ENCODE results near the gene TBC1D24.

The TBC1D24 gene

GRCh38 chr16:2450975-2451381 is 23.9 kb upstream of the TBC1D24 start:
- no peak for DNase-seq

- no peak for DNase-seq
Observed at GRCh38 chr16:2451851-2452320, 23.0 kb upstream of the TBC1D24 start.

DNA sequence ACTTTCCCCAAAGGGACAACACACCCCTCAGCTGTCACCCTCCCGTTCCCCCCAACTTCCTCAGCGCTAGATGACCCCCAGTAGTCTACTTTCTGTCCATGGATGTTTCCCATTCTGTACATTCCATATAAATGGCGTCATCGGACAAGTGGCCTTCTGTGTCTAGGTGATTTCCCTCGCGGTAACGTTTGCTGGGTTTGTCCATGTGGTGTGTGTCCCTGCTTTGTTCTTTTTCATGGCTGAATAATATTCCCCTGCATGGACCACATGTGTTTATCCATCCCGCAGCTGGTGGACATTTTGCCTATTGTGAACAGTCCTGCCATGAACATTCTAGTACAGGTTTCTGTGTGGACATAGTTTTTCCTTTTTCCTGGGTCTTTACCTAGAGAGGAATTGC is 22.3 kb upstream of the TBC1D24 start:
- DNase-seq = no peak

GRCh38 chr16:2455081-2455845 is 19.7 kb upstream of the TBC1D24 start:
- no peak for DNase-seq

DNA sequence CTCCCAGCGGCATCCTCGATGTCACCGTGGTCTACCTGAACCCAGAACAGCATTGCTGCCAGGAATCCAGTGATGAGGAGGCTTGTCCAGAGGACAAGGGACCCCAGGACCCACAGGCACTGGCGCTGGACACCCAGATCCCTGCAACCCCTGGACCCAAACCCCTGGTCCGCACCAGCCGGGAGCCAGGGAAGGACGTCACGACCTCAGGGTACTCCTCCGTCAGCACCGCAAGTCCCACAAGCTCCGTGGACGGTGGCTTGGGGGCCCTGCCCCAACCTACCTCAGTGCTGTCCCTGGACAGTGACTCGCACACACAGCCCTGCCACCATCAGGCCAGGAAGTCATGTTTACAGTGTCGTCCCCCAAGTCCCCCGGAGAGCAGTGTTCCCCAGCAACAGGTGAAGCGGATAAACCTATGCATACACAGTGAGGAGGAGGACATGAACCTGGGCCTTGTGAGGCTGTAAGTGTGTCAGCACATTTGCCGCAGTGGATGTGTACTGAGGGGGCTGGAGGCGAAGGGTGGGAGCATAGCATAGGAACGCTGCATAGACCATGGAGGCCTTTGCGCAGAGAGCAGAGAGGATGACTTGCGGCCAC is 18.3 kb upstream of the TBC1D24 start:
- no peak for DNase-seq

DNA sequence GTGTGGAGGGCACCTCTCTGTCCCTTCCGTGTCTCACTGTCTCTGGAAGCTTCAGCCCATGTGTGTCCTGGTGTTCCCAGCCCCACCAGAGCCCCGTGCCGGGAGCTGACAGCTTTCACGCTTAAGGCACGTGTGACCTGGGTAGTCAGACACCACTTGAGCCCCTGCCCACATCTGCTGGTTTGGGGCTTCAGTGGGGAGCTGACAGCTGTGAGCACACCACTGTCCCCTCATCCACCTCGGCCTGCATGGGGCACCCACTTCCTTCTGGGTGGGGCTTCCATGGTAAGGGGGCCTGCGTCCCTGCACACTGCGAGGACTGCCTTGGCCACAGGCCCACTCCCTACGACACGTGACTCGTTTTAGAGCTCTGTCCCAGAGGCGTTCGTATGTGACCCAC is 17.7 kb upstream of the TBC1D24 start:
- no peak for DNase-seq

- no peak for DNase-seq
Observed at GRCh38 chr16:2457946-2458345, 17.0 kb upstream of the TBC1D24 start.

GRCh38 chr16:2458887-2459646 is 15.9 kb upstream of the TBC1D24 start:
- DNase-seq = no peak

DNA sequence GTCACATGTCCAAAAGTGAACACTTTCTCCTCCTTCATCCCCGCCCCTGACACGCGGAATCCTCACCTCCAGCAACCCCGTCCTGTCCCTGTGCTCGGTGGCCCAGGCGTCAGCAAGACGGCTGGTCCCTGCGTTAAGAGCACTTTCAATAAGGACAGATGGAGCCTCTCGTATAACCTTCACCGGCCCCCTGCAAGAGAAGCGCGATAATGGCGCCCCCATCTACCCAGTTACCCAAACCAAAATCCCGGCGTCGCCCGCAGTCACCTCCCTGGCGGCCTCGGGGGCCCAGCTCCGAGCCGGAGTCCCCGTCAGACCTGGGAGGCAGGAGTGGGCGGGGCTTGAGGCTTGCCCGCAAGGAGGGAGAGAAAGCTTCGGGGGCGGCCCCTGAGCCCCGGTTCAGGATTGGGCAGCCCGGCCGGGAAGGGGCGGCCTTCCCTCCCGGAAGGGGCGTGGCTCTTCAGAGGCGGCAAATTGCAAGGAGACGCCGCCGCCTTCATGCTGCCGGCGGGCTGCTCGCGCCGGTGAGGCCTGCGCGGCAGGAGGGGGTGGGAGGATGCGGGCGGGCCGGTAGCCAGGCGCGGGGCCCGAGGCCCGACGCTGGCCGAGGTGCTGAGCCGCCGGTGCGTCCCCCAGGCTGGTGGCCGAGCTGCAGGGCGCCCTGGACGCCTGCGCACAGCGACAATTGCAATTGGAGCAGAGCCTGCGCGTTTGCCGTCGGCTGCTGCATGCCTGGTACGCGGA is 15.1 kb upstream of the TBC1D24 start, which contains the start of gene TEDC2:
Gene TEDC2, plus strand, starts transcription at position 463 of the 744 bp plus-strand sequence. Its CDS starts 36 bp downstream, at position 499.
- DNase-seq = peak; percentile 88

GRCh38 chr16:2460391-2460713 is 14.6 kb upstream of the TBC1D24 start:
- DNase-seq = no peak

- DNase-seq = no peak
Observed at GRCh38 chr16:2460916-2461315, 14.0 kb upstream of the TBC1D24 start.

GRCh38 chr16:2462031-2462866 is 12.7 kb upstream of the TBC1D24 start:
- no peak for DNase-seq

GRCh38 chr16:2464333-2464732 is 10.6 kb upstream of the TBC1D24 start:
- no peak for DNase-seq

- DNase-seq = no peak
Observed at GRCh38 chr16:2465653-2466415, 9.1 kb upstream of the TBC1D24 start.

GRCh38 chr16:2466667-2467527 is 8.0 kb upstream of the TBC1D24 start:
- DNase-seq = no peak

- DNase-seq = peak; percentile 16
Observed at GRCh38 chr16:2467528-2468232, 7.2 kb upstream of the TBC1D24 start.

DNA sequence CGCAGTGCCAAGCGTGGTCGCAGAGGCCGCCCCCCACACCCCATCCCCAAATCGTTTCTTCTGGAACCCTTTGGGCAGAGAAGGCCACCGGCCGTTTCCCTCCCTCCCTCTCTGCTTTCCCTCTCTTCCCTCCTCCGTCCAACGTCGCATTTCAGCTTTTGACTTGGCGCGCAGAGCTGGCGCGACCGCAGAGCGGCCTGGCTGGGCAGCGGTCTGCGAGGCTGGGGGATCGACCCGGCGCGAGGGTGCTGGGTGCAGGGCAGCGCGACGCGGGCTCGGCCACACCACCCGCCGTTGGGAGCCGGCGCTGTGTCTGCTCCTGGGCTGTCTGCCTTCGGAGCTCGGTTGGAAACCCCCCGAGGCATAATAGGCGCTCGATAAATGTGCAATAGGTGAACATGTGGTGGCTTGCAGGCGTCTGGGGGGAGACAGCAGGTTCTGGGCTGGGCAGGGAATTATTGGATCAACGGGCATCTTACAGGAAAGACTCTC is 6.6 kb upstream of the TBC1D24 start:
- DNase-seq = peak; percentile 2

GRCh38 chr16:2468725-2469398 is 6.1 kb upstream of the TBC1D24 start:
- no peak for DNase-seq
